ENCODE data around the gene JUNB. TPM values are rescaled to one million over a fixed set of nuclear protein-coding genes. Genes with fewer than 3 reads are reported as not detected.

The JUNB gene
- polyA plus RNA-seq, 2 of the 4 experiments (the other 2 are of a cell fraction) = 55.6 to 94.7 TPM

DNA sequence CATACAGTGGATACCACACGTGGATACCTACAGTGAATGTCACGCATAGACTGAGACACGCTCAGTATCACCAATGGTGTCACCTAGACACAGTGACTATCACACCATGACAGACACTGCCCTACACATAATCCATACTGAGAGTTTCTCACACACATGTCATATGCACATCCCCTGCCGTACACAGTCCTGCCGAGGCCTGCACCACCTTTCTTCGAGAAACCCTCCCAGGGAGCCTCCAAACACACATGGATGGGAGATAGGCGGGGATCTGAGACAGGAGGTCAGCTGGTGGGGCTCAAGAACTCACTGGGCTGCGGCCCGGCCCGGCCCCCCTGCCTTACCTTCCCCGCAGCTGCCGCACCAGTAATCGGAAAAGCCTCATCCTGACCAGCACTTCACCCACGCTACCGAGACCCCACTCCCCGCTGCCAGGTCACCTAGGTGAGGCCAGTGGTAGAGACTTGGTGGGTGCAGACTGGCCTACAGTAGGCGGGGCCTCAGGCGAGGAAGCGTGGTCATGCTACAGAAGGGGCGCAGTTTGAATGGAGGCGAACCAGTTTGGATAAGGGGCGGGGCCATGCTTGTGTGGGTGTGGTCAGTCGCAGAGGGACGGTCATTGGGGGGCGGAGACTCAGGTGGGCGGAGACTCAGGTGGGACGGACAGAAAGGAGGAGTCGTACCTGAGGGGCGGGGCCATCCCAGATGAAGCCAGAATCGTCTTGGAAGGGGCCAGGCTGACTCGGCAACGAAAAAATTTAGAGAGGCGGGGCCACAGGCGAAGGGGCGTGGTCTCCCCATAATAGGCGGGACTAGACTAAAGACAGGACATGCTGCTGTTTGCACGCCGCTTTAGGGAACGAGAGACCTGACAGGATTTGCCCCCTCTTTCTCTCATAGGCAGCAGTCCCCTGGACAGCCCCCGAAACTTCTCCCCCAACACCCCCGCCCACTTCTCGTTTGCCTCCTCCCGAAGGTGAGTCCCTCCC lies 49.1 kb downstream of the JUNB start:
- DNase-seq (ENCODE audit: low read depth in 1 of 2, low spot score in 1 of 2) (peak in 1 of 2 experiments; percentile 80), ATAC-seq (peak in 1 of 2 experiments; percentile 52; a peak in 3 of 6 replicates), FAIRE-seq (no peak)
- WGBS (ENCODE audit: missing lambda C conversion rate) = 54% methylated on average over 36 of the region's 43 CpGs
- Histone ChIP-seq H3K4me3 (no peak overlapping the region), H3K4me1 (peaks cover 6% of the 10 kb centered on the region; the same call in 1 of the 3 replicates), H3K27ac (no peak overlapping the region), H3K9me3 (no peaks in the 10 kb centered on the region), H3K4me2 (no peak overlapping the region)
- no peak for TF ChIP-seq RAD21 (conservative IDR thresholded peaks at IDR 0.05 in 1 of 2, IDR thresholded peaks at IDR 0.05 in 1 of 2)
- TF ChIP-seq, protein P1, sequence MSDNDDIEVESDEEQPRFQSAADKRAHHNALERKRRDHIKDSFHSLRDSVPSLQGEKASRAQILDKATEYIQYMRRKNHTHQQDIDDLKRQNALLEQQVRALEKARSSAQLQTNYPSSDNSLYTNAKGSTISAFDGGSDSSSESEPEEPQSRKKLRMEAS (IDR thresholded peaks at IDR 0.05) = no peak
- TF ChIP-seq, protein P2, sequence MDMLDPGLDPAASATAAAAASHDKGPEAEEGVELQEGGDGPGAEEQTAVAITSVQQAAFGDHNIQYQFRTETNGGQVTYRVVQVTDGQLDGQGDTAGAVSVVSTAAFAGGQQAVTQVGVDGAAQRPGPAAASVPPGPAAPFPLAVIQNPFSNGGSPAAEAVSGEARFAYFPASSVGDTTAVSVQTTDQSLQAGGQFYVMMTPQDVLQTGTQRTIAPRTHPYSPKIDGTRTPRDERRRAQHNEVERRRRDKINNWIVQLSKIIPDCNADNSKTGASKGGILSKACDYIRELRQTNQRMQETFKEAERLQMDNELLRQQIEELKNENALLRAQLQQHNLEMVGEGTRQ (IDR thresholded peaks at IDR 0.05) = no peak
- TF ChIP-seq FOXS1 (CRISPR knock-in tag; IDR thresholded peaks at IDR 0.05) = no peak
- TF ChIP-seq, protein P3, sequence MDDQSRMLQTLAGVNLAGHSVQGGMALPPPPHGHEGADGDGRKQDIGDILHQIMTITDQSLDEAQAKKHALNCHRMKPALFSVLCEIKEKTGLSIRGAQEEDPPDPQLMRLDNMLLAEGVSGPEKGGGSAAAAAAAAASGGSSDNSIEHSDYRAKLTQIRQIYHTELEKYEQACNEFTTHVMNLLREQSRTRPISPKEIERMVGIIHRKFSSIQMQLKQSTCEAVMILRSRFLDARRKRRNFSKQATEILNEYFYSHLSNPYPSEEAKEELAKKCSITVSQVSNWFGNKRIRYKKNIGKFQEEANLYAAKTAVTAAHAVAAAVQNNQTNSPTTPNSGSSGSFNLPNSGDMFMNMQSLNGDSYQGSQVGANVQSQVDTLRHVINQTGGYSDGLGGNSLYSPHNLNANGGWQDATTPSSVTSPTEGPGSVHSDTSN (IDR thresholded peaks at IDR 0.05) = no peak
- TF ChIP-seq ESRRA (IDR thresholded peaks at IDR 0.05; ENCODE audit: borderline replicate concordance, low read length) = no peak
- no peak for TF ChIP-seq NPAS2 (CRISPR knock-in tag; IDR thresholded peaks at IDR 0.05; ENCODE audit: borderline replicate concordance)
- TF ChIP-seq NR3C1 (IDR thresholded peaks at IDR 0.05) = no peak
- no peak for TF ChIP-seq ZNF302 (CRISPR knock-in tag; IDR thresholded peaks at IDR 0.05)
- TF ChIP-seq HEYL (CRISPR knock-in tag; IDR thresholded peaks at IDR 0.05) = no peak
- TF ChIP-seq POLR2AphosphoS2 (conservative IDR thresholded peaks at IDR 0.05; ENCODE audit: low read length) = no peak
- TF ChIP-seq HOXA7 (CRISPR knock-in tag; IDR thresholded peaks at IDR 0.05) = no peak
- TF ChIP-seq, protein P4, sequence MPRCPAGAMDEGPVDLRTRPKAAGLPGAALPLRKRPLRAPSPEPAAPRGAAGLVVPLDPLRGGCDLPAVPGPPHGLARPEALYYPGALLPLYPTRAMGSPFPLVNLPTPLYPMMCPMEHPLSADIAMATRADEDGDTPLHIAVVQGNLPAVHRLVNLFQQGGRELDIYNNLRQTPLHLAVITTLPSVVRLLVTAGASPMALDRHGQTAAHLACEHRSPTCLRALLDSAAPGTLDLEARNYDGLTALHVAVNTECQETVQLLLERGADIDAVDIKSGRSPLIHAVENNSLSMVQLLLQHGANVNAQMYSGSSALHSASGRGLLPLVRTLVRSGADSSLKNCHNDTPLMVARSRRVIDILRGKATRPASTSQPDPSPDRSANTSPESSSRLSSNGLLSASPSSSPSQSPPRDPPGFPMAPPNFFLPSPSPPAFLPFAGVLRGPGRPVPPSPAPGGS (IDR thresholded peaks at IDR 0.05) = no peak
- TF ChIP-seq, protein P5, sequence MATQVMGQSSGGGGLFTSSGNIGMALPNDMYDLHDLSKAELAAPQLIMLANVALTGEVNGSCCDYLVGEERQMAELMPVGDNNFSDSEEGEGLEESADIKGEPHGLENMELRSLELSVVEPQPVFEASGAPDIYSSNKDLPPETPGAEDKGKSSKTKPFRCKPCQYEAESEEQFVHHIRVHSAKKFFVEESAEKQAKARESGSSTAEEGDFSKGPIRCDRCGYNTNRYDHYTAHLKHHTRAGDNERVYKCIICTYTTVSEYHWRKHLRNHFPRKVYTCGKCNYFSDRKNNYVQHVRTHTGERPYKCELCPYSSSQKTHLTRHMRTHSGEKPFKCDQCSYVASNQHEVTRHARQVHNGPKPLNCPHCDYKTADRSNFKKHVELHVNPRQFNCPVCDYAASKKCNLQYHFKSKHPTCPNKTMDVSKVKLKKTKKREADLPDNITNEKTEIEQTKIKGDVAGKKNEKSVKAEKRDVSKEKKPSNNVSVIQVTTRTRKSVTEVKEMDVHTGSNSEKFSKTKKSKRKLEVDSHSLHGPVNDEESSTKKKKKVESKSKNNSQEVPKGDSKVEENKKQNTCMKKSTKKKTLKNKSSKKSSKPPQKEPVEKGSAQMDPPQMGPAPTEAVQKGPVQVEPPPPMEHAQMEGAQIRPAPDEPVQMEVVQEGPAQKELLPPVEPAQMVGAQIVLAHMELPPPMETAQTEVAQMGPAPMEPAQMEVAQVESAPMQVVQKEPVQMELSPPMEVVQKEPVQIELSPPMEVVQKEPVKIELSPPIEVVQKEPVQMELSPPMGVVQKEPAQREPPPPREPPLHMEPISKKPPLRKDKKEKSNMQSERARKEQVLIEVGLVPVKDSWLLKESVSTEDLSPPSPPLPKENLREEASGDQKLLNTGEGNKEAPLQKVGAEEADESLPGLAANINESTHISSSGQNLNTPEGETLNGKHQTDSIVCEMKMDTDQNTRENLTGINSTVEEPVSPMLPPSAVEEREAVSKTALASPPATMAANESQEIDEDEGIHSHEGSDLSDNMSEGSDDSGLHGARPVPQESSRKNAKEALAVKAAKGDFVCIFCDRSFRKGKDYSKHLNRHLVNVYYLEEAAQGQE (IDR thresholded peaks at IDR 0.05) = no peak
- no peak for TF ChIP-seq CBX2 (IDR thresholded peaks at IDR 0.05; ENCODE audit: borderline replicate concordance, low read depth)
- no peak for TF ChIP-seq ZC3H11A (IDR thresholded peaks at IDR 0.05)
- ChIA-PET CTCF (no interaction called here), POLR2A (no interaction called here)

DNA sequence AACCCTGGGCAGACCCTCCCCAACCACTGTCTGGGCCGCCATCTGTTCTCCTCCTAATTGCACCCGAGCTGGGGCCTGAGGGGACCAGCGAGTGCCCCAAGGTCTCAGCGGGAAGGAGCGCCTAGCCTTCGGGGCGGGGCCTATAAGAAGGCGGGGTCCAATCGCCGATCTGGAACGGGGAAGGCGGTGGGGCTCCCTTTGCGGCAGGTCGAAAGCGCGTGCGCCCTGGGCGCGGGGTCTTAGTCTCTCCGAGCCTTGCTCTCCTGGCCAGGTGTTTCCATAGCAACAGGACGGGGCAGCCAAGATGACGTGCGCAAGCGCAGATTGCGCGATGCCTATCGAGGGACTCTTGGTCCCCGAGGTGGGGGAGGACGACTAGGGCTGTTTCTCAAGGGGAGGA lies 49.8 kb downstream of the JUNB start:
- WGBS (ENCODE audit: missing lambda C conversion rate) = 88% methylated on average over 20 of the region's 29 CpGs
- FAIRE-seq (no peak), ATAC-seq (no peak), DNase-seq (ENCODE audit: low read depth in 1 of 2, low spot score in 1 of 2) (no peak)
- Histone ChIP-seq H3K4me1 (peaks cover 3% of the 10 kb centered on the region; the same call in 1 of the 3 replicates), H3K27ac (no peak overlapping the region), H3K4me3 (no peak overlapping the region), H3K4me2 (no peak overlapping the region), H3K9me3 (no peaks in the 10 kb centered on the region)
- ChIA-PET POLR2A (no interaction called here), CTCF (no interaction called here)
- TF ChIP-seq RCOR1 (IDR thresholded peaks at IDR 0.05; ENCODE audit: low read depth, low read length) (no peak), MAZ (IDR thresholded peaks at IDR 0.05; ENCODE audit: borderline replicate concordance, low read depth, low read length) (no peak), FOXS1 (CRISPR knock-in tag; IDR thresholded peaks at IDR 0.05) (no peak), CBX2 (IDR thresholded peaks at IDR 0.05; ENCODE audit: borderline replicate concordance, low read depth) (no peak), HOXB13 (CRISPR knock-in tag; IDR thresholded peaks at IDR 0.05; ENCODE audit: low read depth) (no peak), CBX8 (IDR thresholded peaks at IDR 0.05) (no peak), JUNB (IDR thresholded peaks at IDR 0.05) (no peak), PHF8 (IDR thresholded peaks at IDR 0.05; ENCODE audit: borderline replicate concordance, low read depth) (no peak), NR3C1 (IDR thresholded peaks at IDR 0.05) (no peak)
- TF ChIP-seq, protein P6, sequence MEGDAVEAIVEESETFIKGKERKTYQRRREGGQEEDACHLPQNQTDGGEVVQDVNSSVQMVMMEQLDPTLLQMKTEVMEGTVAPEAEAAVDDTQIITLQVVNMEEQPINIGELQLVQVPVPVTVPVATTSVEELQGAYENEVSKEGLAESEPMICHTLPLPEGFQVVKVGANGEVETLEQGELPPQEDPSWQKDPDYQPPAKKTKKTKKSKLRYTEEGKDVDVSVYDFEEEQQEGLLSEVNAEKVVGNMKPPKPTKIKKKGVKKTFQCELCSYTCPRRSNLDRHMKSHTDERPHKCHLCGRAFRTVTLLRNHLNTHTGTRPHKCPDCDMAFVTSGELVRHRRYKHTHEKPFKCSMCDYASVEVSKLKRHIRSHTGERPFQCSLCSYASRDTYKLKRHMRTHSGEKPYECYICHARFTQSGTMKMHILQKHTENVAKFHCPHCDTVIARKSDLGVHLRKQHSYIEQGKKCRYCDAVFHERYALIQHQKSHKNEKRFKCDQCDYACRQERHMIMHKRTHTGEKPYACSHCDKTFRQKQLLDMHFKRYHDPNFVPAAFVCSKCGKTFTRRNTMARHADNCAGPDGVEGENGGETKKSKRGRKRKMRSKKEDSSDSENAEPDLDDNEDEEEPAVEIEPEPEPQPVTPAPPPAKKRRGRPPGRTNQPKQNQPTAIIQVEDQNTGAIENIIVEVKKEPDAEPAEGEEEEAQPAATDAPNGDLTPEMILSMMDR (IDR thresholded peaks at IDR 0.05) = no peak
- TF ChIP-seq, protein P7, sequence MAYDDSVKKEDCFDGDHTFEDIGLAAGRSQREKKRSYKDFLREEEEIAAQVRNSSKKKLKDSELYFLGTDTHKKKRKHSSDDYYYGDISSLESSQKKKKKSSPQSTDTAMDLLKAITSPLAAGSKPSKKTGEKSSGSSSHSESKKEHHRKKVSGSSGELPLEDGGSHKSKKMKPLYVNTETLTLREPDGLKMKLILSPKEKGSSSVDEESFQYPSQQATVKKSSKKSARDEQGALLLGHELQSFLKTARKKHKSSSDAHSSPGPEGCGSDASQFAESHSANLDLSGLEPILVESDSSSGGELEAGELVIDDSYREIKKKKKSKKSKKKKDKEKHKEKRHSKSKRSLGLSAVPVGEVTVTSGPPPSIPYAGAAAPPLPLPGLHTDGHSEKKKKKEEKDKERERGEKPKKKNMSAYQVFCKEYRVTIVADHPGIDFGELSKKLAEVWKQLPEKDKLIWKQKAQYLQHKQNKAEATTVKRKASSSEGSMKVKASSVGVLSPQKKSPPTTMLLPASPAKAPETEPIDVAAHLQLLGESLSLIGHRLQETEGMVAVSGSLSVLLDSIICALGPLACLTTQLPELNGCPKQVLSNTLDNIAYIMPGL (CRISPR knock-in tag; IDR thresholded peaks at IDR 0.05; ENCODE audit: borderline replicate concordance) = no peak

Data from A549 (cell line).